Renal pelvis (tissue), 4 donors: ENCODE results near the gene MAD1L1. TPM values are rescaled to one million over a fixed set of nuclear protein-coding genes. Genes with fewer than 3 reads are reported as not detected.
"Not testable (repeated sequence)": the region's sequence is repeated elsewhere in the genome, so short reads cannot be mapped to it uniquely, and the experiment has no call there.

Experiments
- DNase-seq: peaks from one replicate; pipeline ENCODE4 v3.0.0-alpha.2; 2013
- polyA plus RNA-seq, 3 donors: library from polyadenylated mRNA; unstranded; fragments of 120-200 nt; gene quantifications; one replicate each; pipeline ENCODE4 v1.2.1, GENCODE V29; 2013; ENCODE audit not compliant: insufficient read length in 3 of 3

Gene MAD1L1
- polyA plus RNA-seq, 3 donors = 27.0 to 27.6 (median 27.3) TPM

DNA sequence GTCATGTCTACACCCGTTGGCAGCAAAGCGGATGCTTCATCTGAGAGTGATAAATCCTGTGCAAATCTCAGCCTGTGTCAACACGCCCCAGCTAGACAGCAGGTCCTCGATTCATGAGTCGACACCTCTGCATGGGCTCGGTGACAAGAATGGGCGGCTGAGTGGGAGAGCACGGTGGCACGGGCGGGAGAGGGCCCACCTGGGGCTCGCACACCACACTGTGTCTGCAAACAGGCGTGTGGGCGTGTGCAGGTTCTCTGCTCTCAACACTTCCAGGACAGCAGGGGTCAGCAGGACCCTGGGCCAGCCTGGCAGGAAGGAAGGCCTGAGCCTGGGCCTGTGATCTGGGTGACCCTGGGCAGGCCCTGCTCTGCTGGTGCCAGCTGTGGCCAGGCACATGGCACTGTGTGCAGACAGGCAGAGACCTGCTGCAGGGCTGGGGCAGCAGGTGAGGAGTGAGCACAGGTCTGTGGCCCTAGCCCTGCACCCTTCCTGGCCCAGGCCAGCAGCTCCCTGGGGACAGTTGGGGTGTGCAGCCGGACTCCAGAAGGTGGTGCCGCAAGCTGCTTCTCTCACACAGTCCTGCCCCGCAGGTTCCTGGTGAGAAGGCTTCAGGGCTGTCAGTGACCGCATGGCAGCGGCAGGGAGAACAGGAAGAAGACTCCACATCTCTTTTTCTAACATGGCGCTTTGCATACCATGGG lies 346.2 kb downstream of the MAD1L1 start:
- no peak for DNase-seq

GRCh38 chr7:1885465-1886226 lies 347.1 kb downstream of the MAD1L1 start:
- DNase-seq = no peak

DNA sequence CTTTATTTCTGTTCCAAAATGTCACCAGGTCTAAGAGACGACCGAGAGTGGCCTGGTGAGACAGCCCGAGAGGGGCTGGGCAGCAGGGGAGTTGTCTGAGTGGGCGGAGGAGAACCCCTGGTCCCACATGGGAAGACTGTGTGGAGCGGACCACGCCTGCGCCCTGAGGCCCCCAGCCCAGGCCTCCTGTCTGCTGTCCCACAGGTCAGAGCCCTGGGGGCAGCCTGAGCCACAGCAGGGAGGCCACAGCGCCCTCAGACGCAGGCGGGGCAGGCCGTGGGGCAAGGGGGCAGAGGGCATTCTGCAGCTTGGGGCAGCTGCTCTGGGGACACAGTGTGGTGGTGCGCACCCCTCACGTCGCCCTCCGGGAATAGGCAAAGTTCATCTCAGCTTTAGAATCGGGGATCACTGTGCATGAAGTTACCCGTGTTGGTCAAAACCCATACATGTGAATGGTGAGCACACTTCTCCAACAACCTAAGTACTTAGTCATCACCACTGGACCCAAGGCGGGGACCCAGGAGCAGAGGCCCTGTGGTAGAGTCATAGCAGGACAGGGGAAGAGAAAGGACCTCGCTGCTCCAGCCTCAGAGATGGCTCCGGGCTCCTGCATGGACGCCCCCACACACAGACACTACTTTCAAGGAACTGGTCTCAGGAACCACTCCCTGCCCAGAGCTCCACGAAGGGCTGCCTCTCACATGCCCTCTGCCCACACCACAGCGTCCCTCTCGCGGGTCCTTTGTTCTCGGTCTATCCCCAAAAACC lies 348.0 kb downstream of the MAD1L1 start:
- no peak for DNase-seq

DNA sequence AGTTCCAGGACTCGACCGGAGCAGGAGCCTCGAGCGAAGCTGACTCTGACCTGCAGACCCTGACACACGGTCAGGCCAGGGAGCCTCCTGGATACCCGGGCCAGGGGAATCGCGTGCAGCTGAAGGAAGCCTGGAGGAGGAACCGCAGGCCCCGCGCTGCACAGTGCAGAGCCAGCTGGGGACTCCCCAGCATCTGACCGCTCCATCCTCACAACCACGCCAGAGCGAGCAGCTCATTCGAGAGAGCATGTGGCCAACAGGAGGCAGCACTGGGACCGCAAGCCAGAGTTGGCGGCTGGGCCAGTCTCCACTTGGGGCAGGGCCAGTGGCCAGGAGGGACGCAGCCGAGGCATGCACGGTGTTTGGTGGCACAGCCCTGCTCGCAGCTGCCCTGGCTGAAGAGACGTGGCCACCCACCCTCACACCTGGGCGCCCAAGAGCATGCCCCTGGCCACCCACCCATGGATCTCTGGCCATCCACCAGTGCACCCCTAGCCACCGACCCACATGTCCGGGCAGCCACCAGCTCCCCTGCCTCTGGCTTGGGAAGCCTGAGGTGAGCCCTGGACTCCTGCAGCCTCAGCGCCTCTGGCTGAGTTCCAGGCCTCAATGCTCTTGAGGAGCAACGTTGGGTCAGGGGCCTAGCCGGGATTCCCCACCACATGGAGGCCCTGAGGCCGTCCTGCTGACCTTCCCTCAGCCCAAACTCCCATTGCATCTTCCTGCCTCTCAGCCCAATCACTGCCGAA lies 348.7 kb downstream of the MAD1L1 start:
- DNase-seq = no peak

DNA sequence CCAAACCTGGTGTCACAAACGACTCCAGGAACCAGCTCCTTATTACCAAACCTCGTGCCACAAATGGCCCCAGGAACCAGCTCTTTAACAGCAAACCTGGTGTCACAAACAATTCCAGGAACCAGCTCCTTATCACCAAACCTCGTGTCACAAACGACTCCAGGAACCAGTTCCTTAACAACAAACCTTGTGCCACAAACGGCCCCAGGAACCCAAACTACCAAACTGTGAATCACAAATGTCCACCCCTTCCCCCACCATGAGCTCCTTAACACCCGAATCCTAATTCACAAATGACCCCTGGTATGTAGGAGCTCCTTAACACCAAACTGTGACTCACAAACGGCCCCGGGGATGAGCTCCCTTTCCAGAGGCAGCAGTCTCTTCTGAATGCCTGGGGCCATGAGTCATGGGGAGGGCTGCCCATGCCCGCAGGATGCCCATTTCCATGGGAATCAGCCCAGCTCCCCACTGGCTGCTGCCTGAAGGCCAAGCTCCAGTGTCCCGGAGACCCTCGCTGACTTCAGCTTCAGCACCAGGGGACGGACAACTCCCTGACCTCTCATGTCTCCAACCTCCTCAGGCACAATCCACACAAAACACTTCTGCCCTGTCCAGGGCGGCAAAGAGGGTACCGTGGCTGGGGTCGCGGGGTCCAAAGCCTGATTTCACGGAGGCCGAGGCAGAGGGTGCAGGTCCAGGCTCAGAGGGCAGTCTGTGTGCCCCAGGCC lies 349.5 kb downstream of the MAD1L1 start:
- DNase-seq = no peak

GRCh38 chr7:1882451-1882850 lies 350.3 kb downstream of the MAD1L1 start:
- DNase-seq = no peak

DNA sequence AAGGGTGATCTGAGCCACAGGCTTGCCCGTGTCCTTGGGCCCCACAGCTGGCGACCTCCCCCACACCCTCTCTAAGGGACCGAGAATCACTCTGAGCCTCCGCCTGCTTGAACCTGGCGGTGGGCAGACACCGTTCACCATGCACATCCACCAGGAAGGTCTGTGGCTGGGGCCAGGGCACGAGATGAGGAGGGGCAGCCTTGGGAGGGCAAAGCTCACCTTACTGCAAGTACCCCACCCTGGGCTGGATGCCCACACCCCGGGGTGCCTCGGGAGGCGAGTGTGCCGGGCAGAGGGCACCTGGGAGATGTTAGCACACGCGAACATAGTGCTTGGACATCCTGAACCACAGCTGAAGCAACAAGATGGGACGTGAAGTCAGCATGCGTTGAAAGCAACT lies 350.8 kb downstream of the MAD1L1 start:
- DNase-seq = no peak

- not testable (repeated sequence) for DNase-seq
Measured at GRCh38 chr7:1876641-1877040, 356.1 kb downstream of the MAD1L1 start.

- DNase-seq = not testable (repeated sequence)
Measured at GRCh38 chr7:1875392-1876199, 357.1 kb downstream of the MAD1L1 start.

DNA sequence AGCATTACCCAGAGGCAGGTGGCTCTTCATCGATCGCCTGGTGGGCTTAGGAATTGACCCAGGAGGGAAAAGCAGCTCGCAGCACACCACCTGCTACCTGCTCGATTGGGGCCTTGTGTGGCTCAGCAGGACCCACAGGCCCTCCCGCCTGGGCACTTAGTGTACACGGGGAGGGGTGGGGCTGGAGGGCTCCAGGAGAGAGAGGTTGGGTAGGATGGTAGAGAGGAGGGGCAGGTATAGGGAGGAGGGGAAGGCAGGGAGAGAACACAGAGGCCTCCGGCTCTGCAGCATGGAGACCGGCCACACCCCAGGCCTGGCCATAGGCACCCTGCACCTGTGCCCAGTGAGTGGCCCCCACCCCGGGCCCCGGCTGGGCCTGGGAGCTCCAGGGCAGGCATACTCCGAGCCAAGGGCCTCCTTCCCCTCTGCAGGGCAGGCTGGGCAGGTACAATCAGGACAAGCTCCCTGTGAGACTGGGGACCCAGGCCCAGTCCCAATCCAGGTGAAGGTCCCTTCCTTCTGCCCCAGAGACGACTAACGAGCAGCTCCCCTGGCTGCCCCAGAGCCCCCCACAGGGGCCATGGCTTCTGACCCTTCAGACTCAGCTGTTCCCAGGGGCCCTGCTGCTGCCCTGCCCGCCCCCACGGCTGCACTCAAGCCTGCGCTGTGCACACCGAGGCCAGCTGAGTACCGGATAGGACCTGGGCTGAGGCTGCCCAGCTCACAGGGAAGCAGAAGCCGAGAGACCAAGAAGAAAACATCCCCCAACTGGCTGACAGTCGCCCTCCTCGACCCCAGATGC lies 358.0 kb downstream of the MAD1L1 start:
- not testable (repeated sequence) for DNase-seq

DNA sequence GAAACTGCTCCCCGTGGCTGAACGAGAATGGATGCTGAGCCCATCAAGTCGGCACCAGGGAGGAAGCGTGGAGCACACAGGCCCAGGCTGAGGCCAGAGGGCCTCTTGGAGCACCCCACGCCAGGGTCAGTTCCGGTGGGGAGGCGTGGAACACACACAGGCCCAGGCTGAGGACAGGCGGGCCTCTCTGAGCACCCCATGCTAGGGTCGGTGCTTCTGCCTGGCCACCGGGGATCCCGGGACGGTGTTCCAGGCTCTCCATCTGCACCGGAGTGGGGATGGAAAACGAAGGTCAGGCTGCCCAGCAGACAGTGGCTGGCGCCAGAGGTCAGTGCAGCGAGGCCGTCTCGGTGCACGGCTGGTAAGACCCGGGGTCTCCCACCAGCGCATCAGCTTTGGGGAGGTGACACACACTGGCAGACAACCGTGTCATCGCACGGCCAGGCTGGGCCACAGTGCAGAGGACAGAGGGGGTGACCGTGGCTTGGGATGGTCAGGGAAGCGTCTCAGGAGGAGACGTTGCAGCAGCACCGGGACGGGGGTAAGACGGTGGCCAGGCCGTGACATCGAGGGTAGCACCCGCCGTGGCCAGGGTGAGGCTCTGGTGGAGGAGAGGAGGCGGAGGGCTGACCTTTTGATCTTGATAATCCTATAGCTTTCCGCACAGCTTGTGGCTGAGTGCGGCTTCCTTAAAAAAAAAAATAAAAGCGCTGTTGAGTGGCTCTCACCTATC lies 358.7 kb downstream of the MAD1L1 start:
- no peak for DNase-seq

DNA sequence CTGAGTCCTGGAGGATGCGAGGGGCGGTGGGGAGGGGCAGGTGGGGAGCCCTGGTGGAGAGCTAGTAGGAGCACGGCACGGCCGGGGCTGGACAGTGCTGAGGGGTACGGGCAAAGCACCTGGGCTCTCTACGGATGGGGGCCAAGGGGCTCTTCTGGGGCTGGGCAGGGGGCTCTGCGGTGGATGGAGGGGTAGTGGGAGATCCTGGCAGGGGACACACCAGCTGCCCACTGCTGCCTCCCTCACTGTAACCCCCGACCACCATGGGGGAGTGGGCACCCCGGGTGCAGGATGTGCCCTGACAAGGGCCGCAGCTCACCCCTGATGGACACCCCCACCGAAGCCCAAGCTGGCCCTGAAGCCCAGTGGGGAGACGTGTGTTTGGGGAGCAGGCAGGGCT lies 359.3 kb downstream of the MAD1L1 start:
- DNase-seq = no peak

GRCh38 chr7:1873070-1873405 lies 359.7 kb downstream of the MAD1L1 start:
- DNase-seq = no peak

DNA sequence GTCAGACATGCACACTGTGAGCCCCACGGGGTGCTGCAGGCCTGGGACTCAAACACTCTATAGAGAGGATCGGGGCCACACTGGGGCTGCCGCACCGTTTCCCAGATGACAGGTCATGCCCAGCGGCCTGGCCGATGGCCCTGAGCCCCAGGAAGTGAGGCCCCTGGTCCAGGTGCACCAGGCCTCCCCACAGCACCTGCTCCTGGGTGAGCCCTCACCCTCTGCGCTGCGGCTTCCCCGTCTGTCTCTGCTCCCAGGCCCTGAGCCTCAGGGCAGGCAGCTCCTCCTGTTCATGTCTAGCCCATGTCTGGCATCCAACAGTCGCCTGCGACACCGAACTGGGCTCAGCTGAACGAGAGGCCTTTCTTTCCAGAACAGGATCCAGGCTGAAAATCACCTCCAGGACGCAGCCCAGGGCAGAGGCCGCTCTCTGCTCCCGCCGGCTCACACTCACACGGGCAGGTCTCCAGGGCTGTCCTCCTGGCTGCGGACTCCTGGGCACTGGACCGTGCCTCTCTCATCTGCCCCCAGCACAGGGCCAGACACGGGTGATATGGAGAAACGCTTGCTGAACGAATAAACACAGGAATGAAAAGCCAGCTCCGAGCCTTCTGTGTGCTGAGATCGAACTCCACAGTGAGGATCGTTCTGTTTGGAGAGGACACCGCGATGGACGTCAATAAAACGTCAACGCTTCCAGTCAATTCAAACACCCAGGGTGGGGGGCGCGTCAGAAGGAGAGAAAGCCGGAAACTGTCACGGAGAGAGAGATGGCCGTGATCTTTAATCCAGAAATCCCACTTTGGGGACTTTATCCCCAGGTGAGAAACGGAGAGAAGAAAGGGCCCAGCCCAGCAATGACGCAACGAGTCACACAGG lies 360.3 kb downstream of the MAD1L1 start:
- no peak for DNase-seq

DNA sequence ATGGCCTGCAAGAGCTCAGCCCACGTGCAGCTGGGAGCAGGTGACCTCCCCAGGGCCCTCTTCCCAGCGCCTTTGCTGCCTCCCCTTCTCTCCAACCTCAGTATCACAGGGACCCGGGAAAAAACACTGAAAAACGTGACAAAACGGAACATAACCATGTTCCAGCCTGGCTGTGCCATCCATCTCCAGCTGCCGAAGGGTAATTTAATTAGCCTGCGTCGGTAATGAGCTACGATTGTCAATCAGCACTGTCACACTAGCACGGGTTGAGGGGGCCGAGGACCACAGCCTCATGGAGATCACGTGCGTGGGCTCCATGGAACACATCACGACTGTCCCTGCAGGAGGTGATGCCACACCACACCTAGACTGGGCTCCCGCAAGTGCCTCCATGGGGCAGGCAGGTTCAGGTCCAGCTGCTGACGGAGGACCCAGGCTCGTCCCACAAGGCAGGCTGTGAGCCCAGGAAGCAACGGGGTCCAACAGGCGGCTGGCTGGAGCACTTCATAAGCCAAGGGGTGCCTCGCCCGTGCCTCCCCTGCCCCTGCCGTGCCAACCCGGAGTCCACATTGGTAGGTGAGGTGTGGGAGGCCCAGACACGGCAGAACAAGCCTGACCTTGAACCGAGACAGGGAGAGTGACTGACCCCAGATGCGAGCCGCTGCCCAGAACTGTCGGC lies 363.2 kb downstream of the MAD1L1 start:
- no peak for DNase-seq

- no peak for DNase-seq
Measured at GRCh38 chr7:1868516-1869165, 364.1 kb downstream of the MAD1L1 start.
